SHP77 (cell line): ENCODE results near the gene TUBB.
A peak's percentile ranks its signal among the peaks of the same experiment; 100 is the strongest.
"Not testable (repeated sequence)": the region's sequence is repeated elsewhere in the genome, so short reads cannot be mapped to it uniquely, and the experiment has no call there.

Experiments
- DNase-seq, 2 experiments: peaks; one replicate each; lab custom pipeline; 2025; lab: John Stamatoyannopoulos, UW

Gene TUBB

GRCh38 chr6:30760549-30760948 is 40.4 kb downstream of the TUBB start:
- DNase-seq = no peak

DNA sequence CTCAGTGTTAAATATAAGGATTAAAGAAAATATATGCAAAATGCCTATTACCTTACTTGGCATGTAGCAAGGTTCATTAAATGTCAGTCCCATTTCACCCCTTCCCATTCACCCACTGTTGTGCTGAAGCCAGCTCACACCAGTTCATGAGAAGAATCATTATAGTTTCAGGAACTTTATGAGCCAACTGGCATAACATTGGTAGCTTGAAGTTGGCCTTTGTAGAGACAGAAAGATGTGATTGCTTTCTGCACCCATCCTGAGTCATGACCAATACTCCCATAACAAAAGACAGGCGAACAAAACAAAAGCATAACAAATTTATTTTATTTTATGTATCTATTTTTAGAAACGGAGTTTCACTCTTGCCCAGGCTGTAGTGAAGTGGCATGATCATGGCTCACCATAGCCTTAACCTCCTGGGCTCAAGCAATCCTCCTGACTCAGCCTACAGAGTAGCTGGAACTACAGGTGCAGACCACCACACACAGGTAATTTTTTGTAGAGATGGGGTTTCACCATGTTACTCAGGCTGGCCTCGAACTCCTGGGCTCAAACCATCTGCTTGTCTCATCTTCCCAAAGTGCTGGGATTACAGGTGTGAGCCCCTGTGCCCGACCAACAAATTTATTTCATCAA is 41.8 kb downstream of the TUBB start:
- no peak for DNase-seq

DNA sequence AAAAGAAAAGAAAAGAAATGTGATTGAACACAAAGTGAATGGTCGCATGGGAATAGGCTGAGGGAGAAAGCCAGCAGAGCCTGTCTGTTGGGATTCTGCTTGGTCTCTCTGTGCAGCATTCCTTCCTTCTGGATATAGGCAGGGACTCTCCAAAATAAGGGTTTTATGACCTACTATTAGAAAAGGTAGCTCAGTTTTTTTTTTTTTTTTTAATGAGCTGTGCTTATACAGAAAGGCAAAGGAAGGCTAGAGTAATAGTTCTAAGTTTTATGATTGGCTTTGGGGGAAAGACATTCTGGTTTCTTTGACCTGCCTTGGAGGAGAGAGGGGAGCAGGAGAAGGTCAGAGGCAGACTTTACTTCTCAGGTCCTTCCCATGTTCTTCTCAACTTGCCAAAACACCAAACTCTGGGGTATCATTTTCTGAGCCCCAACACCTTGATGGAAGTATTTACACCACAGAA is 43.0 kb downstream of the TUBB start:
- no peak for DNase-seq

- DNase-seq = no peak
Measured at GRCh38 chr6:30763618-30764489, 43.7 kb downstream of the TUBB start.

- DNase-seq = not testable (repeated sequence)
Measured at GRCh38 chr6:30764490-30765043, 44.4 kb downstream of the TUBB start.

GRCh38 chr6:30765495-30765894 is 45.3 kb downstream of the TUBB start:
- not testable (repeated sequence) for DNase-seq

DNA sequence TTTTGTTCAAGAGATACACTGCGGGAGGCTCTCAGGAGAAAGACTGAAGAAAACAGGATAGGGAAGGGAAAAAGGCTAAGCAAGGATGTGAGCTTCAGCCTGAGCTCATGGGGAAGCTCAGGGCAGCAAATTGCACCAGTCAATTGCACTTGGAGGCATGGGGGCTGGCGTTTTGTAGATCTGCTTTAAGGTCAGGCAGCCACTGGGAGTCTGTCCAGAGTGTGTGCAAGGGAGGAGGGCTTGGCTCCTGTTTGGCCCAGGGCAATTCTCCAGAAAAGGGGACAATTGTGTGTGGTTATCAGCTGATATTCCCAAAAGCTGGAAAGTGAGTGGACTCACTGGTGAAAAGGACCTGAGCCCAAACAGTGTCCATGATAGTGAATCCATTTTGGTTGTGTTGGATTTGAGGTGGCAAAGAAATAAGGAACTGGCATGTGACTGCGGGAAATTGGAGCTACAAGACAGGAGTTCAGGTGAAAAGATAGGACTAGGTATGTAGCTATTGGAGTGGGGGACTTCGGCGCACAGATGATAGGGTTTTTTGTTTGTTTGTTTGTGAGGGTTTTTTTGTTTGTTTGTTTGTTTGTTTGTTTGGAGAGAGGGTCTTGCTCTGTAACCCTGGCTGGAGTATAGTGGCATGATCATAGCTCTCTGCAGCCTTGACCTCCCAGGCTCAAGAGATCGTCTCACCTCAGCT is 46.5 kb downstream of the TUBB start:
- DNase-seq = no peak

GRCh38 chr6:30767158-30767943 is 47.2 kb downstream of the TUBB start:
- DNase-seq = no peak

DNA sequence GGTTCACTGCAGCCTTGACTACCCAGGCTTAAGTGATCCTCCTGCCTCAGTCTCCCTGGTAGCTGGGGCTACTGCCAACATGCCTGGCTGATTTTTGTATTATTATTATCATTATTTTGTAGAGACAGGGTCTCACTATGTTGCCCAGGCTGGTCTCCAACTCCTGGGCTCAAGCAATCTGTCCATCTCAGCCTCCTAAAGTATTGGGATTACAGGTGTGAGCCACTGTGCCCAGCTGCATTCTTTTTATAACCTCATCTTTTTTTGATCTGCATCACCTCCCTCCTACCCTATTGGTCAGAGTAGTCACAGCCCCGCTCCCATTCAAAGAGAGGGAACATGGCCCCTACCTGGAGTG is 47.8 kb downstream of the TUBB start:
- no peak for DNase-seq

DNA sequence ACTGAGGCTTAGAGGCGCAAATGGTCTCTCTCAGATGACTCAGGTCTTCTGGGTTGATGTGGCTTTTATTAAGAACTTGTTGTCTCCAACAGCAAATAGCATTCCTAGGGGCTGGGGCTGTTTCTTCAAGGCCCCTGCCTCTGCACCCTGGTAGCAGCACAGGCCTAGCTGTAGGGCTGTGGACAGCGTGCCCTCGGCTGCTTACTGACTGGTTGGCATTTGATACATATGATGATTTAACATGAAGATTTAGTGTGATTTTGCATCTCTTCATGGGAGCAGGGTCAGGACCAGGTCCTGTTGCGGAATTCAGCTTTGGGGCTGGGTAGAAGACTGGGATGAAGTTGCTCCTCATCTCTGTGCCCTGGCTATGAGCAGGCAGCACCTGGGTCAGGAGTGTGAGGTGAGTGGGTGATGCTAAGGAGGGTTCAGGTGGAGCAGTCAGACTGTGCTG is 48.5 kb downstream of the TUBB start:
- DNase-seq = no peak

GRCh38 chr6:30769088-30769852 is 49.1 kb downstream of the TUBB start:
- peak; percentile 43 to 44 for DNase-seq

DNA sequence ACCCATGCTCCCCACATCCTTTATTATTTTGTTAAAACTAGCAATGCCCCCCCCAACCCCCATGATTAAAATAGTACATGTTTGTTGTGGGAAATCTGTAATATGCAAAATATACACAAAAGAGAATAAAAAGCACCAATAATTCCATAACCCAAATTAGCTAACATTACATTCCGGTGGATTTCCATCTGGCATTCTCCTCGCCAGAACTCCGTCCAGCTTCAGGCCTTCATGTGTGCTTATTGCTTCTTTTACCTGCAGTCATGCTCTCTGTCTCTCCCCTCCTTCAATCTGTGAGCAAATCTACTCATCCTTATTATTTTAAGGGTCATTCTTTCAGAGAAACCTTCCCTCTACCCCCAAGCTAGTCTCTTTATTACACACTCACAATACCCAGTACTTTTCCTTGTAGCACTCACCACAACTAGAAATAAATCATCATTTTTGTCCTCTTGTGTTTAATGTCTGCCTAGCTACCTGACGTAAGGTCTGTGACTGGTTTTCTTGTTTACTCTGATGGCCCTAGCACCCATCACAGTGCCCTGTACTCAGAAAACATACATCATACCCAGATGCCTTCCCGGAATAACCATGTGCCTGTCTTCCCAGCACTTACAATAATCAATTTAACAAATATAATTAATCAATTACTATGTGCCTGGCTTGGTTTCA is 49.8 kb downstream of the TUBB start:
- DNase-seq = peak; percentile 32 to 48

DNA sequence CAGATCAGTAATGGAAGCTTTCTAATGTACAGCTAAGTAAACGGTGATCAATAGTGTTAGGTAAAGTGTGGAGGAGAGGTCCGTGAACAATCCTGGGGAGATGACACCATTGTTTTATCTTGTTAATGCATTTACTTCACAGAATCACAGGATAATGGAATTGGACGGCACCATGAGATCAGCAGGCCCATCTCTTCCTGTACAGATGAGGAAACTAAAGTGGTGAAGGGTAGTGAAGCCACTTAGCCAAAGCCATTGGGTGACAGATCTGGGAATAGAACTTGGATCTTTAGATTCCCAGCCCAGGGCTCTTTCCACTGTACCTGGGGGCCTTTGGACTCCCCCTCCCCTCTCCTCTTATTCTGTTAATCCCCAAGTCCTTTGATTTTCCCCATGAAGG is 50.4 kb downstream of the TUBB start:
- no peak for DNase-seq

GRCh38 chr6:30774701-30775100 is 54.5 kb downstream of the TUBB start:
- DNase-seq = no peak
